ENCODE results near the gene FSTL4.

FSTL4 gene

DNA sequence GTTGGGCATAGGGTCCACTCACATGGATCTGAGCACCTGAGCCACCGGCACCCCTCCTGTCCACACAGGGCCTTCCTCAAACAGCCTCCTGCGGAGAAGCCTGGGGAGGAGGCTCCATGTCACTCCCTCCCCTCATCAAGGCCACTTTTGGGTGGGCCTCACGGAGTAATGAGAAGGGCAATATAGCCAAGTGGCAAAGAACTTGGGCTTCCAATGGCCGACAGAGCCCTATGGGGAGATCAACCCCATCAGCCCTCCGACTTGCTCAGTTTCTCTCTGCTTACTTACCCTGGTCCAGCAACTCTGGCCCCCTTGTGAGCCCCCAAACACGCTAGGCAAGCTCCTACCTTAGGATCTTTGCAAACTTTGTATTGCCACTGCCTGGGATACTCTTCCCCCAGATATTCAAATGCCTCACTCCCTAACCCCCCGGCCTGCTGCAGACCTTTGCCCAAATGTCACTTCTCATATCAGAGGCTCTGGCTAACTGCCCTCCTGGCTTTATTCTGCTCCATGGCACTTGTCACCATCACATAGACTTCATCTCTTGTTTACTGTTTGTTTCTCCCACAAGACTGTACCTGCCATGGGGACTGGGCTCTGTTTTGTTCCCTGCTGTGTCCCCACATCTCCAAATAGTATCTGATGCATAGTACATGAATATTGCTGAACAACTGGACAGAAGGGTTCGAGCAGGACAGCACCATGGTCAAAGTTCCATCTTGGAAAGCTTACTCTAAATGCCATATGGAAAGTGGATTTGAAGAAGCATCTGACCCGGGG lies 220.8 kb downstream of the FSTL4 start:
- DNase-seq (ENCODE audit: low spot score), result no peak
- TF ChIP-seq, protein P1, sequence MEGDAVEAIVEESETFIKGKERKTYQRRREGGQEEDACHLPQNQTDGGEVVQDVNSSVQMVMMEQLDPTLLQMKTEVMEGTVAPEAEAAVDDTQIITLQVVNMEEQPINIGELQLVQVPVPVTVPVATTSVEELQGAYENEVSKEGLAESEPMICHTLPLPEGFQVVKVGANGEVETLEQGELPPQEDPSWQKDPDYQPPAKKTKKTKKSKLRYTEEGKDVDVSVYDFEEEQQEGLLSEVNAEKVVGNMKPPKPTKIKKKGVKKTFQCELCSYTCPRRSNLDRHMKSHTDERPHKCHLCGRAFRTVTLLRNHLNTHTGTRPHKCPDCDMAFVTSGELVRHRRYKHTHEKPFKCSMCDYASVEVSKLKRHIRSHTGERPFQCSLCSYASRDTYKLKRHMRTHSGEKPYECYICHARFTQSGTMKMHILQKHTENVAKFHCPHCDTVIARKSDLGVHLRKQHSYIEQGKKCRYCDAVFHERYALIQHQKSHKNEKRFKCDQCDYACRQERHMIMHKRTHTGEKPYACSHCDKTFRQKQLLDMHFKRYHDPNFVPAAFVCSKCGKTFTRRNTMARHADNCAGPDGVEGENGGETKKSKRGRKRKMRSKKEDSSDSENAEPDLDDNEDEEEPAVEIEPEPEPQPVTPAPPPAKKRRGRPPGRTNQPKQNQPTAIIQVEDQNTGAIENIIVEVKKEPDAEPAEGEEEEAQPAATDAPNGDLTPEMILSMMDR (IDR thresholded peaks at IDR 0.05; ENCODE audit: borderline replicate concordance, control extremely low read depth, extremely low read depth, insufficient read depth, missing control alignments), result no peak
- in situ Hi-C loops (cut with MboI; ENCODE audit: low sequenced_read_pairs, unreplicated experiment), result no loop called here

DNA sequence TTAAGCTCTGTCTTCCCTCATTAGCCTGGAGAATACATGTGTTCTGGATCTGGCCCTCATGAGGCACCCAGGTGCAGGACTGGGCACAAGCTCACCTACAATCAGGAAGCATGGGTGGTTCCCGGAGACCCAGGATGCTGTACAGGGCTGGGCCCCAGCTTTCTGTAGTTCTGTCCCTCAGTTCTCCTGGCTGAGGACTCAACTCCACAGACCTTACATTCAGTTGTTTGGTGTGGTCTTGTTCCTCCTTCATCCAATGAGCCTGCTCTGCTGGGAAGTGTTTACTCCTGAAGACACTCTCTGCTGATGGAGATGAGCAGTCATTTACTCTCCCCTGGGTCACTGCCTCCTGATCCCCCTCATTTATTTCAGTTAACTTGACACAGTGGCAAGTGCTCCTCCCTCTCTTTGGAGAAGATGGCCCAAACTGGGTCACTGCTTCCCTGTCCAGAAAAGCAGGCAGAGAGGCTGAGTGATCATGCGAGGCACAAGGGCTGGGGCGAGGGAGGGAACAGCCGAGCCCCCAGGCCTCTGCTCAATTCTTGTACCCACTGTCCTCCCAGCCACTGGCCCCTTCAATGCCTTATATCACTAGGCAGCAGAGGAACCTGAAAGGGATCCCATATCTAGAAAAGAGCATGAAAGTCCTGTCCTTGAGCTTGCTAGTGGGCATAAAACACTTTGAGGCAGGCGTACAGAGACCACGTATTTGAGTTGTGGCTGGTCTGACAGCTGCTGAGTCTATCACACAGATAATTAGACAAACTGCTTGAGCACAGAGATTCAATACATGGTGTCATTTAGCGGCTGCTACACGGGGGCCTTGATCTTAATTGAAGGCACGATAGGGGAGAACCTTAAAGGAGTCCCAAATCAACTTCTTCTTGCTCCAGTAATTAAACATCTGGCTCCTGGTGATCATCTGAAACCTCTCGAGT lies 221.7 kb downstream of the FSTL4 start:
- TF ChIP-seq, protein P1 (IDR thresholded peaks at IDR 0.05; ENCODE audit: borderline replicate concordance, control extremely low read depth, extremely low read depth, insufficient read depth, missing control alignments), result no peak
- DNase-seq (ENCODE audit: low spot score), result no peak
- in situ Hi-C loops (cut with MboI; ENCODE audit: low sequenced_read_pairs, unreplicated experiment), result no loop called here

- TF ChIP-seq, protein P1 (IDR thresholded peaks at IDR 0.05; ENCODE audit: borderline replicate concordance, control extremely low read depth, extremely low read depth, insufficient read depth, missing control alignments), result no peak
- no peak for DNase-seq (ENCODE audit: low spot score)
- in situ Hi-C loops (cut with MboI; ENCODE audit: low sequenced_read_pairs, unreplicated experiment), result no loop called here
Observed at GRCh38 chr5:133389066-133389590, 223.2 kb downstream of the FSTL4 start.

DNA sequence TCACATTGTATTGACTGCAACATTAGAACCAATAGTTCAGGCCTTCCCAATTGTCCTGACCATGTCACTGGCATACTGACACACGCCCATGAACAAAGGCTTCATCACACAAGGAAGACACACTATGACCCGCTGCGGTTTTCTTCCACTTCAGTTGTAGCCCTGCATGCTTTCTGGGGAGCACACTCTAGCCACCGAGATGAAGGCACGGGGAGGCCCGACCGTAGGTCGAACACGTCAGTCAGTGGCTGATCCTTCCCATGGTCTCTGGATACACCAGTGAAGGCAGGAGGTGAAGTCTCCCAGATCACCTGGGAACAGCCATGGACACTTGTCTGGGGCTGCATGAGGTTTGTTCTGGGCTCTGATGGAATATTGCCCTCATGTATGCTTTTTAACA lies 224.7 kb downstream of the FSTL4 start:
- no peak for DNase-seq (ENCODE audit: low spot score)
- TF ChIP-seq, protein P1 (IDR thresholded peaks at IDR 0.05; ENCODE audit: borderline replicate concordance, control extremely low read depth, extremely low read depth, insufficient read depth, missing control alignments), result no peak
- in situ Hi-C loops (cut with MboI; ENCODE audit: low sequenced_read_pairs, unreplicated experiment), result no loop called here

GRCh38 chr5:133387091-133387490 lies 225.2 kb downstream of the FSTL4 start:
- TF ChIP-seq, protein P1 (IDR thresholded peaks at IDR 0.05; ENCODE audit: borderline replicate concordance, control extremely low read depth, extremely low read depth, insufficient read depth, missing control alignments), result no peak
- in situ Hi-C loops (cut with MboI; ENCODE audit: low sequenced_read_pairs, unreplicated experiment), result no loop called here
- no peak for DNase-seq (ENCODE audit: low spot score)

DNA sequence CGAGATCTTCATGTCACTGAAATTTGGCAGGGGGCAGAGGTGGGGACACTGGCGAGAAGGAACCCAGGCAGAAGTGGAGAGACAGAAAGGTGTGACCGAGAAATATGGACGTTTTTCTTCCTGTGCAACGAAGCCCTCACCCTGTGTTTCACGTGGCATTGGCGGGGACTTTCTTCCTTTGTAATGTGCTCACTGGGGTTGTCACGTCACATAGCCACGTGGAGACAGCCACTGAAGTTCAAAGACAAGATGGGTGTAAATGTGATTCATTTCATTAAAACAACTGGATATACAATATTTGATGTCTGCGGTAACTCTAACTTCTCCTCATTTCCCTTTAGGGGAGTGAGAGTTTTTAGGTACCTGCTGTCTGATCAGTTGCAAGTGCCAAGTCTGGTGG lies 225.7 kb downstream of the FSTL4 start:
- DNase-seq (ENCODE audit: low spot score), result no peak
- in situ Hi-C loops (cut with MboI; ENCODE audit: low sequenced_read_pairs, unreplicated experiment), result no loop called here
- TF ChIP-seq, protein P1 (IDR thresholded peaks at IDR 0.05; ENCODE audit: borderline replicate concordance, control extremely low read depth, extremely low read depth, insufficient read depth, missing control alignments), result no peak

Data from GM13976 (cell line).